Upper lobe of left lung (tissue), 6 donors: ENCODE measurements around the gene SMDT1. TPM values are rescaled to one million over a fixed set of nuclear protein-coding genes. Genes with fewer than 3 reads are reported as not detected.
"Not testable (repeated sequence)": the region's sequence is repeated elsewhere in the genome, so short reads cannot be mapped to it uniquely, and the experiment has no call there.

Experiments used
- ATAC-seq, 2 donors: fragments of 200-7000 bp; cut with Tn5 transposase; one replicate each; pipeline ENCODE4 v1.9.1; 2022; ENCODE audit warnings: mild to moderate bottlenecking in 2 of 2, moderate library complexity in 2 of 2; ENCODE audit not compliant: low FRiP score in 2 of 2
- DNase-seq, 2 donors: peaks; one replicate each; pipeline ENCODE4 v3.0.0-alpha.2; 2019 to 2020
- H3K27ac ChIP-seq, 4 donors: fragments of 200-600 bp; sonication (generic); one replicate each; pipeline ENCODE4 v1.5.1; 2016 to 2019
- H3K27me3 ChIP-seq, 4 donors: fragments of 200-600 bp; sonication (generic); one replicate each; pipeline ENCODE4 v1.5.1; 2017 to 2019
- H3K36me3 ChIP-seq, 4 donors: fragments of 200-600 bp; sonication (generic); one replicate each; pipeline ENCODE4 v1.5.1; 2016 to 2019
- H3K4me1 ChIP-seq, 4 donors: fragments of 200-600 bp; sonication (generic); one replicate each; pipeline ENCODE4 v1.5.1; 2018 to 2019
- H3K4me3 ChIP-seq, 4 donors: fragments of 200-600 bp; sonication (generic); one replicate each; pipeline ENCODE4 v1.5.1; 2017 to 2019; ENCODE audit warnings: mild to moderate bottlenecking in 2 of 4, moderate library complexity in 1 of 4
- H3K9me3 ChIP-seq, 4 donors: fragments of 200-600 bp; sonication (generic); one replicate each; pipeline ENCODE4 v1.5.1; 2018 to 2019
- EP300 ChIP-seq, 4 donors: sonication (generic); formaldehyde crosslinking; IDR thresholded peaks; one replicate each; pipeline ENCODE4 v1.5.1; 2017; ENCODE audit warnings: antibody characterized with exemption in 4 of 4, control low read depth in 2 of 4
- POLR2A ChIP-seq, 4 donors: fragments of 450-650 bp; IDR thresholded peaks; one replicate each; pipeline ENCODE4 v1.5.1; 2016 to 2017; ENCODE audit warnings: antibody characterized with exemption in 4 of 4, mild to moderate bottlenecking in 2 of 4
- POLR2AphosphoS5 ChIP-seq, 2 donors: sonication (generic); formaldehyde crosslinking; IDR thresholded peaks; one replicate each; pipeline ENCODE4 v1.5.1; 2017; ENCODE audit warnings: antibody characterized with exemption in 2 of 2
- WGBS, 2 donors: methylation state at CpG; one replicate each; pipeline ENCODE4 v1.1.5; 2017 to 2018; 5-methylcytosine and 5-hydroxymethylcytosine counted together
- total RNA-seq, 6 donors: library from RNA; depleted of rRNA in 4 of 6; stranded (reverse); fragments of >200 nt in 4 of 6; gene quantifications; one replicate each; pipeline versions ENCODE4 v1.1.0 to v1.2.1, GENCODE V29; 2016 to 2021
- TF ChIP-seq, protein P1 (sequence below), 6 experiments: fragments of 450-650 bp in 4 of 6; fragments of 200-600 bp in 2 of 6; sonication (generic) in 2 of 6; IDR thresholded peaks; one replicate each; pipeline ENCODE4 v1.5.1; 2016 to 2019; ENCODE audit warnings: antibody characterized with exemption in 6 of 6
- donor health status: DM: no; HTN: no; CAD: no; lungs with moderate emphysema.
- donor health status: DM: no; HTN: yes; CAD: no; lungs with severe emphysema.

SMDT1 gene
- total RNA-seq, 6 donors from 2014 or later = 11.2 to 135 (median 27.2) TPM

DNA sequence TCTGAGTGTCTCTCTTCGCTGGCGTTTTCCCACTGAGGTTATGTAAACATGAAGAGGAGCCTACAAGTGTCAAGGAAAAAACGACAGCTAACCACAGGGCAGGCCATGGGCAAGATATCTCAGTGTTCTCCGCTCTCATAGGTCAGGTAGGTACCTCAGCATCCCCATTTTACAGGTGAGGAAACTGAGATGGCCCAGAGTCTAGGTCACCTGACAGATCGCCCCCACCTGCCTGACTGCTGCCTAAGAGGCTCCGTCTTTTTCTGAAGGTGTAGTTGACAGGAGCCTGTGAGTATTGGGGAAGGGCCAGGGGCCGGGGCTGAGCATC lies 11.9 kb downstream of the SMDT1 start:
- TF ChIP-seq, protein P1, sequence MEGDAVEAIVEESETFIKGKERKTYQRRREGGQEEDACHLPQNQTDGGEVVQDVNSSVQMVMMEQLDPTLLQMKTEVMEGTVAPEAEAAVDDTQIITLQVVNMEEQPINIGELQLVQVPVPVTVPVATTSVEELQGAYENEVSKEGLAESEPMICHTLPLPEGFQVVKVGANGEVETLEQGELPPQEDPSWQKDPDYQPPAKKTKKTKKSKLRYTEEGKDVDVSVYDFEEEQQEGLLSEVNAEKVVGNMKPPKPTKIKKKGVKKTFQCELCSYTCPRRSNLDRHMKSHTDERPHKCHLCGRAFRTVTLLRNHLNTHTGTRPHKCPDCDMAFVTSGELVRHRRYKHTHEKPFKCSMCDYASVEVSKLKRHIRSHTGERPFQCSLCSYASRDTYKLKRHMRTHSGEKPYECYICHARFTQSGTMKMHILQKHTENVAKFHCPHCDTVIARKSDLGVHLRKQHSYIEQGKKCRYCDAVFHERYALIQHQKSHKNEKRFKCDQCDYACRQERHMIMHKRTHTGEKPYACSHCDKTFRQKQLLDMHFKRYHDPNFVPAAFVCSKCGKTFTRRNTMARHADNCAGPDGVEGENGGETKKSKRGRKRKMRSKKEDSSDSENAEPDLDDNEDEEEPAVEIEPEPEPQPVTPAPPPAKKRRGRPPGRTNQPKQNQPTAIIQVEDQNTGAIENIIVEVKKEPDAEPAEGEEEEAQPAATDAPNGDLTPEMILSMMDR (IDR thresholded peaks at IDR 0.05) = no peak
- TF ChIP-seq POLR2A (IDR thresholded peaks at IDR 0.05) (no peak), EP300 (IDR thresholded peaks at IDR 0.05) (no peak), POLR2AphosphoS5 (IDR thresholded peaks at IDR 0.05) (no peak)
- peak overlapping the region; percentile 90 to 99 (median 94) for H3K27ac ChIP-seq
- H3K4me1 ChIP-seq = peaks cover 16 to 23% (median 20%) of the 10 kb centered on the region in 4 donors
- H3K36me3 ChIP-seq = peaks cover 4 to 8% (median 6%) of the 10 kb centered on the region in 4 donors
- peak overlapping the region in 3 of 4 donors; percentile 66 to 89 (median 83) for H3K4me3 ChIP-seq
- no peak for ATAC-seq
- DNase-seq = no peak
- H3K27me3 ChIP-seq = no peaks in the 10 kb centered on the region
- WGBS, 2 donors = 32 to 33% methylated on average over 7 of the region's 7 CpGs
- H3K9me3 ChIP-seq = no peaks in the 10 kb centered on the region

- H3K9me3 ChIP-seq = peaks cover 5 to 39% (median 26%) of the 10 kb centered on the region in 4 donors
- TF ChIP-seq EP300 (IDR thresholded peaks at IDR 0.05) (no peak), POLR2A (IDR thresholded peaks at IDR 0.05) (no peak), POLR2AphosphoS5 (IDR thresholded peaks at IDR 0.05) (no peak)
- TF ChIP-seq, protein P1 (IDR thresholded peaks at IDR 0.05) = no peak
These were observed 21.7 kb downstream of the SMDT1 start for GRCh38 chr22:42101199-42101598.

DNA sequence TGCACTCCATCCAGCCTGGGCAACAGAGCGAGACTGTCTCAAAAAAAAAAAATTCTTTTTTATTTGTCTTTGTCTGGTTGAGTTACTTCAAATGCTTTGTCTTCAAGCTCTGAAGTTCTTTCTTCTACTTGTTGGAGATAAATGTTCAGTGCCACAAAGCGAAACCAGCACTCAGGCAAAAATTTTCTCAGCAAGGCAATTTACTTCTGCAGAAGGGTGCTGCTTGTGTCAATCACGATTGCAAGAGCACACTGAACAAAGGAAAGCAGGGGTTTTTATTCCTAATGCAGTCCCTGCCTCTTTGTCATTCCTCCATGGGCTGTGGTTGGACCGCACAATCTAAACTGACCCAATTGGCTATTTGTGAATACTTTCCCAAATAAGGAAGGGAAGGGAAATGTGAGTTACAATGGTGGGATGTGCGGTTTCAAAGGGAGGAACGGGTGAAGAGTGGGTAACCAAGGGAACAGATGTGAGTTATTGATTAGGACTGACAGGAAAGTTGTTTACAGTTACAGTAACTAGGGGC lies 24.9 kb downstream of the SMDT1 start:
- not testable (repeated sequence) for H3K4me3 ChIP-seq, H3K36me3 ChIP-seq, H3K27me3 ChIP-seq, H3K4me1 ChIP-seq, ATAC-seq, DNase-seq, H3K27ac ChIP-seq
- 95 to 98% methylated on average over 6 of the region's 6 CpGs for WGBS, 2 donors
- H3K9me3 ChIP-seq = peaks cover 5 to 39% (median 26%) of the 10 kb centered on the region in 4 donors

More at GRCh38 chr22:42101199-42101598, 21.7 kb downstream of the SMDT1 start:
- H3K27me3 ChIP-seq = no peaks in the 10 kb centered on the region
- ATAC-seq (no peak), DNase-seq (no peak)
- H3K27ac ChIP-seq = no peak overlapping the region
- no peaks in the 10 kb centered on the region for H3K4me1 ChIP-seq
- no peak overlapping the region for H3K4me3 ChIP-seq
- 95% methylated on average over 3 of the region's 3 CpGs for WGBS, 2 donors
- H3K36me3 ChIP-seq = peaks cover 0 to 4% (median 0%) of the 10 kb centered on the region in 4 donors

- Histone ChIP-seq H3K27me3 (no peaks in the 10 kb centered on the region), H3K36me3 (no peaks in the 10 kb centered on the region), H3K4me1 (no peaks in the 10 kb centered on the region), H3K9me3 (peaks cover 0 to 13% (median 10%) of the 10 kb centered on the region in 4 donors), H3K4me3 (no peak overlapping the region), H3K27ac (no peak overlapping the region)
- peak in 1 of 2 donors; percentile 45 for DNase-seq
- 85 to 89% methylated on average over 17 to 18 of the region's 18 CpGs for WGBS, 2 donors
- no peak for ATAC-seq
- TF ChIP-seq POLR2A (IDR thresholded peaks at IDR 0.05) = no peak
These were observed 29.3 kb downstream of the SMDT1 start for GRCh38 chr22:42108848-42109247.

GRCh38 chr22:42111798-42112197 lies 32.3 kb downstream of the SMDT1 start:
- TF ChIP-seq, protein P1 (IDR thresholded peaks at IDR 0.05) = no peak
- TF ChIP-seq POLR2A (IDR thresholded peaks at IDR 0.05) (no peak), POLR2AphosphoS5 (IDR thresholded peaks at IDR 0.05) (no peak), EP300 (IDR thresholded peaks at IDR 0.05) (no peak)
- Histone ChIP-seq H3K9me3 (peaks cover 0 to 17% (median 8%) of the 10 kb centered on the region in 4 donors), H3K27me3 (no peaks in the 10 kb centered on the region), H3K4me1 (peaks cover 0 to 4% (median under 1%) of the 10 kb centered on the region in 4 donors), H3K36me3 (no peaks in the 10 kb centered on the region), H3K27ac (no peak overlapping the region), H3K4me3 (no peak overlapping the region)
- ATAC-seq = no peak
- WGBS, 2 donors = 91% methylated on average over 4 of the region's 4 CpGs
- DNase-seq = no peak

DNA sequence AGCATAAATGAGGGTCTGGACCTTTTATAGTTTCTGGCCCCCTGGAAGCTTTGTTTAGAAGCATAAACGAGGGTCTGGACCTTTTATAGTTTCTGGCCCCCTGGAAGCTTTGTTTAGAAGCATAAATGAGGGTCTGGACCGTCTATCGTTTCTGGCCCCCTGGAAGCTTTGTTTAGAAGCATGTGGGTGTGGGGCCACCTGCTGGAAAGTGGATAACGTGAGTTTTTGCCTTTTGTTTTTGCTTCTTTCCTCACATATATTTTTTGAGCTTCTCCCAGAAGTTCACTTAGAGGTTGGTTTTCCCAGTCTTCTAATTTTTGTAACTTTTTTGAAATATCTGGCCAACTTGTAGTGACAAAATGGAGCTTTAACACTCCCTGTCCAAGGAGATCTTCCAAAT lies 33.3 kb downstream of the SMDT1 start:
- H3K4me3 ChIP-seq, ATAC-seq, DNase-seq, H3K4me1 ChIP-seq, H3K27ac ChIP-seq, H3K36me3 ChIP-seq, H3K27me3 ChIP-seq: not testable (repeated sequence)
- H3K9me3 ChIP-seq = peaks cover 0 to 17% (median 8%) of the 10 kb centered on the region in 4 donors
- WGBS, 2 donors = 23 to 45% methylated on average over 4 of the region's 4 CpGs
